Activated CD4-positive, alpha-beta T cell treated with anti-CD3 and anti-CD28 coated beads, Interleukin-2, Interleukin-6, amounts not matched to agents 100 ng/mL and 50 ng/mL, durations not matched to agents 16 hours and 8 hours (primary cell): ENCODE results near the gene MYO1D.
"Not testable (repeated sequence)": the region's sequence is repeated elsewhere in the genome, so short reads cannot be mapped to it uniquely, and the experiment has no call there.

Experiments
- DNase-seq: peaks from one replicate; pipeline ENCODE4 v3.0.0-alpha.2; 2020

The MYO1D gene

DNA sequence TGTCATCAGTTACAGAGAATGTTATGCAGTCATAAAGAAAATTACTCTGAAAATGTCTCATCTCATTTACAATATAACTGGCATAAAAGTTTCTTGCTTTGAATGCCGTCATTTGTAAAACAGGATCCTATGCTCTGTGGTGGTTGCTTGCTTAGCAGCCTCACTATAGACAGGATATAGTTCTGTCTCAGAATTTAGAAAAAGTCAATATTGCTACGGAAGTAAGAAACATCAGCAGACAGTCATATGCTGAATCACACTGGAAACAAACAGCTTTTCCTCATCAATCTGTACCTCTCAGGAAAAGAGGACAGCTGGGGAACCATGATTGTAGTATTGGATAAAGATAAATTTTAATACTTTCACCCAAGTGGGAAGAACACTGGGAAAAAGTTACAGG, 105.5 kb downstream of the MYO1D start:
- no peak for DNase-seq

DNA sequence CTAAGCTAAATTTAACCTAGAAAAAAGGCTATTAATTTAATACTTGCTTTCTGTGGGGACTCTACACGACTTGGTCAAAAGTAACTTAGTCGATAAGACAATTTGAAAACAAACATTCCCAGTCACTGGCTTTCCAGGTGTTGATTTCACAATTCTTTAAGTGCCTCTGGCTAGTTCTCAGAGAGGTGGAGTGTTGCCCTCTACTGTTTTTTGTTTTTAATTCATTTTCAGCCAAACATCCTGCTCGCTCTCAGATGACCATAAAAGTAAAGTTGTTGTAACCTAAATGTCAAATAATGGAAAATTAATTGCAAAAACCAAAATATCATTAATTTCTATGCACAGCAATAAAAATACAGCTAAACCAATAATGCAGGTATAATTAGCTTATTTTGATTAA, 107.1 kb downstream of the MYO1D start:
- DNase-seq = no peak

DNA sequence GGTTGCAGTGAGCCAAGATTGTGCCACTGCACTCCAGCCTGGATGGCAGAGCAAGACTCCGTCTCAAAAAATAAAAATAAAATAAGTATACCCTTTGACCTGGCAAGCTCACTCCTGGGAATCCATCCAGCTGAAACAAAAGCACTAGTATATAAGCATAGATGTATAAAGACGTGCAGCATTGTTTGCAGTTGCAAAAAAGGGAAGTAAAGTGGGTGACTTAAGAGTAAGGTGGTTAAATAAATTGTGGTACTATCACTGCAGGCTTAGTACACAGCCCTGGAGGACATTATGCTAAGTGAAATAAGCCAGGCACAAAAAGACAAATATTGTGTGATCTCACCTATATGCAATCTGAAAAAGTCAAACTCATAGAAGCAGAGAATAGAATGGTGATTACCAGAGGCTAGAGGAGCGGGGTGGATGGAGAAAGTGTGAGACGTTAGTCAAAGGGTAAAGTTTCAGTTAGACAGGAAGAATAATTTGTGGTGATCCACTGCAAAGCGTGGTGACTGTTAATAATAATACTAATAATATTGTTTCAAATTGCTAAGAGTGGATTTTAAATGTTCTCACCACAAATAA, 113.0 kb downstream of the MYO1D start:
- DNase-seq = no peak

DNA sequence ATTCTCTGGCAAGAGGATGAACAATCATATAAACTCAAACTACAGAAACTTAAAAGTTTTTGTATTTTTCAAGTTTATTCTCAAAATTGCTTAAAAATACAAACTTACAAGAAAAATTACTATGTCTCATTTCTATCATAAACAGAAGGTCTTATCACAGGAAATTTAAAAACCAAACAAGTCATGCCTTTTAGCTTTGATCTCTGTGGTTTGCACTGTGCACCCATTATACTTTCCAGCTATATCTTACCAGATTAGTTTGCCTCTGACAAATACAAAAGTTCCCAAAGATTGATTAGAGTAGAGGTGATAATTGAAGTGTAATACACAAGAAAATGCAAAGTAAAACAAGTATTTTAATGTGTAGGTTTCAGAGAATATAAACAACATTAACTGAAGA, 117.4 kb downstream of the MYO1D start:
- DNase-seq = no peak

DNA sequence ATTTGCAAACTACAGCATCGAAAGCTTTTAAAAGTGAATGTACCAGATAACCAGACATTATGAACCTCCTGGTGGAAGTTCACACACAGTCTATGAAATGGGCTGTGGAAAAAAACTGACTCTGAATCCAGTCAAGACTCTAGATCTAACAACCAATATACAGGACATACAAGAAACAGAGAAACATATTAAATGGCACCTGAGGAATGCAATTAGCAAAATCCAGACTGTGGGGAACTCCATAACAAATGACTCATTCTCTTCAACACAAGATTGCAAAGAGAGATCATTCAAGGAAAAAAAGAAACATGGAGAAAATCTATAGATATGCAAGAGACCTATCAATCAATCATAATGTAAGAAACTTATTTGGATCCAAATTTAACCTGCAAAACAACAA, 119.0 kb downstream of the MYO1D start:
- DNase-seq = no peak

DNA sequence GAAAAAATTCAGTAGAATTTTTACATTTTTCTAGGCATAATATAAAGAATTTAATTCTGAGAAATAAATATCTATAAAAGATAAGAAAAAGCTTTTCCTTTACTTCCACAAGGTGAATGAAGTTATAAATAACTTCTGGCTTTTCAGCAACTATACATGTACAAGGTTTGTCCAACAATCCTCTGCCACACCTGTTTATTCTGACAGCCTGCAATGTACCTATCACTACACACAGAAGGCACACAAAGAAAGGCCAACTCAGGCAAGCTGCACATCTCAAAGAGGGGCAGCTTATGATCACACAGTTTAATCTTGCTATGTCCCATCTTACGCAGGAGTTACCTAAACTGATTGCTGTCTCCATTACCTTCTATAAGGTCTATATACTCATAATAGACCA, 120.2 kb downstream of the MYO1D start:
- DNase-seq = no peak

DNA sequence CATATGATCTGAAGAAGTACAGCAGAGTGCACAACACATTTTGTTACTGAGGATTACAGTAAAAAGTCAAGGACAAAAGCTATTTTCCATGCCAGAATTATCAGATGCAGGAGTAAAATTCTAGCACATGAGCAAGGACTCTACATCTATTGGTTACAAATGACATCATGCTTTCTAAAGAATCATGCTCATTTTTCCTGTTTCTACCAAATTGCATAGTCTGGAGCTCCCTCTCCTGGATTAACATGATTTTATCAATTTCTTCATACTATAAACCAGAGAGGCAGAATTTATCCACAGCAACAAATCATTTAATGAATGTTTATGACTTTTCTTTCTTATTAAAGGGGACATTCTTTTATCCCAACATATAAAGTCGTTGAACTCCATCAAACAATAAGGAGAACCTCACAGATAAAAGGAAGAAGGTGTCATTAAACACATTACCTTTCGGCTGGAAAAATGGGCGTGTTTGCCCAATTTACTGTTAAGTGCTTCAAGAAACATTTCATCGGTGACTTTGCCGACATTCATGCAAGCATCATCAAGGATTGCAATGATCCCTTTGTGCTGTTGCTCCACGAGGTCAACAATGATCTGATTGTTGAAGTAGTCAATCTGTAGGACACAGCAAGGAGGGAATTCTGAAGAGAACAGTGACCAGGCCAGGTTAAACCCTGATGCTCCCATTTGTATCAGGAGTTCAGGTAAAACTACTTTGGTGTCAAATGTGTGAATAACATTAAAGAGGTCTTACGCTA, 121.7 kb downstream of the MYO1D start:
- DNase-seq = peak; percentile 33

DNA sequence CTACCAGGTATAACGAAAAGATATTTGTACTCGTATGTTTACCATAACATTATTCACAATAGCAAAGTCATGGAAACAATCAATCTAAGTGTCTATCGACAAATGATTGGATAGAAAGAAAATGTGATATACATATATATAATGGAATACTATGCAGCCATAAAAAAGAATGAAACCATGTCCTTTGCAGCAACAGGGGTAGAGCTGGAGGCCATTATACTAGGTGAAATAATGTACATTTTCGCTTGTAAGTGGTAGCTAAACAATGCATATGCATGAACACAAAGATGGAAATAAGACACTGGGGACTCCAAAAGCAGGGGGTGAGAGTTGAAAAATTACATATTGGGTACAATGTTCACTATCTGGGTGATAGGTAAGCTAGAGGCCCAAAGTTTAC, 124.0 kb downstream of the MYO1D start:
- no peak for DNase-seq

DNA sequence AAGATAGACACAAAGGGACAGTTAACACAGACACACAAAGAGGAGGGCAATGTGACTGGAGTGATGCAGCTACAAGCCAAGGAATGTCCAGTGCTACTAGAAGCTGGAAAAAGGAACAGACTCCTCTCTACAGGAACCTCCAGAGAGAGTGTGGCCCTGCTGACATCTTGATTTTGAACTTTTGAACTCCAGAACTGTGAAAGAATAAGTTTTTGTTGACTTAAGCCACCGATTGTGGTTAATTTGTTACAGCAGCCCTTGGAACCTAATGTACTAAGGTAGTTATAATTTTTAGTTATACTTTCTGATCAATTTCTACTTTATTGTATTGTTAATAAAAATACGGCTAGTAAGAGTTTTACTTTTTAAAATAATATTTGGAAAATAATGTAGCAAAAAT, 129.1 kb downstream of the MYO1D start:
- DNase-seq = no peak

DNA sequence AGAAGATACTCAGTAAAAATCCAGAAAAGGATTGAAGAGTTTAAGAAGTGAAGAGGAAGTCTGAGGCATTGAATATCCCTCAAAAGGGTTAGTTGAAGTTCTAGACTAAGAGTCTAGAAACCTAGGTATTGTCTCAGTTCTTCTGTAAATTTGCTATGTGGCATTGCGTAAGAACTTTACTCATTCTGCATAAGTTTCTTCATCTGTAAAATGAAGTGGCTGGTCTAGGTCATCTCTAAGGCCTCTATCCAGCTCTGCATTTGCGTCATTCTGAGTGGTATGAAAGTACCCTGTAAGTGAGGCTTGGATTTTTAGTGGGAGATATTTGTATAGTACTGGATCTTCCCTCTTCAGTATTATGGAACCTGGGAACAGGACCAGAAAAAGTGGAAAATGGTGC, 130.2 kb downstream of the MYO1D start:
- DNase-seq = no peak

DNA sequence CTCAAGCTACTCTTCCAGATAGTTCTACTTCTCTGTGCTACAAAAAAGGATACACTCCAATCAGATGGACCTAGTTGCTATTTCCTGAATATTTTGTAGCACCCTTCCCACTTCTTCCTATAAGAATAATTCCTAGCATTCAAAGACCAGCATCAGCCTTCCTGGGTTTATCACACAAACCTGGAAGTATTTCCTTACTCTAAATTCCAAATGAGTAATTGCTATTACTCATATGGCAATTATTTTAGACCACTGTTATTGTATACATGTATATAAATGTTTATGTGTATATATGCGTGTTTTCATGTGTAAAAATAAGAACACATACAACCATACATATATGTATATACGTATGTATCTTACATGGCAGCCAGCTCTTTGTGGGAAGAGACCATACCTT, 130.6 kb downstream of the MYO1D start:
- no peak for DNase-seq

DNA sequence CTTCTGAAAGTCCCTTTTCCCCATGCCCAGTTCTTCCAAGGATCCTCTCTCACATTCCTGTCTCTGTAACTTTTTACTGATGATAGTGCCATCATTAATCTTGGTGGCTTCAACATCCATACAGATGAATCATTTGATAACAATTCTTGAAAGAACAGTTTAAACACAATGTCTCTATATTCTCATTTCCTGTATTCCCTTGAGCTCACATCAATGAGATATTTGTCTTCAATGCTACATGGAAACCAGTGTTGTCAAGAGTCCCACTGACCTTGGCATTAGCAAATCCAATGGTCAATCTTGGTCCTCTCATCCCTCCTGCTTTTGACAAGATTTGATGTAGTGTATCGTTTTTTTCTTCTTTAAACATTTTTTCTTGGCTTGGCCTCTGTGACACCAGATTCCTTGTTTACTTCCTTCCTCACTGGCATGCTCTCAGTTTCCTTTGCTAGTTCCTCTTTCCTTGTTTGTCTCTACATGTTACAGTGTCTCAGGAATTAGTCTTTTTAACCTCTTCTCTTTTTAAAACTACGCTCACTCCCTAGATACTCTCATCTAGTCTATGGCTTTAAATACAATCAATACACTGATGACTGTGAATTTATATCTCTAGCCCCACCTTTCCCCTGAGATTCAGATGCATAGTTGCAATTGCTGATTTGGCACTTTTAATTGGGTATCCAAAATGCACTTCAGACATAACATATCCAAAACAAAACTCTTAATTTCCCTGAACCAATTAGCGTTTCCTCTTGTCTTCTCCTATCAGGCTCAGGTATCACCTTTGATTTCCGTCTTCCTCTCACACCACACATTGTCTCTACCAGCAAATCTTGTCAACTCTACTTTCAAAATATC, 134.0 kb downstream of the MYO1D start:
- DNase-seq = no peak

DNA sequence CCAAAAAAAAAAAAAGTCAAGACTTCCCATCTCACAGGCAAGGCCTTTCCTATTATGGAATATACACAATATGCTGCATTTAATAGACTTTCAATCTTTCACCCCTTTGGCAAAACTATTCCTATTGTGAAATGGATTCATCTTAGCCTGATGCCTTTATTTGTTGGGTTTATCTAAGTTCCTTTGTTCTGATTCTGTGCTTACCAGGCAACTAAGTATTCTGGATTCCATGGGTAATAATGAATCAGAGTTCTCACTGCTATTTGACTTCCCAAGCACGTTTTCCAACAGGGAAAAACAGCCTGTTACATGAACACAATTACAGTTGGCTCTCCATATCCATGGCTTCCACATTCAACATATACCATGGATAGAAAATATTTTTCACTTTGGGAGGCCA, 135.5 kb downstream of the MYO1D start:
- no peak for DNase-seq

DNA sequence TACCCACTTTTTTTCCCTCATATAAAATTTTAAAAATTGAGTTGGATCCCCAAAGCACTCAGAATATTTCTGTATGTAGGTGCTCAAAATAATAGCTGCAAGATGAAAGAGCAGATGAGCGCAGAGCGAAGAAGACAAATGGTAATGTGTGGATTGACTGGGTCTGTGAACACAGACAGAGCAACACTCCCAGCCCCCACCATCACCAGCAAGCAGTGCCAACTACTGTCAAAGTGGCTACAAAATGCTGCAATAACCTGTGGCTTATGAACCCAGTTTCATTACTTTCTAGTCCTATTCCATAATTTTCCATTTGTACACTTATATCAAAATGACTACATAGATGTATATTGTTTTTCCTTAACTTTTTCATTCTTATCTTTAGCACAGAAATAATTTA, 137.2 kb downstream of the MYO1D start:
- DNase-seq = no peak

DNA sequence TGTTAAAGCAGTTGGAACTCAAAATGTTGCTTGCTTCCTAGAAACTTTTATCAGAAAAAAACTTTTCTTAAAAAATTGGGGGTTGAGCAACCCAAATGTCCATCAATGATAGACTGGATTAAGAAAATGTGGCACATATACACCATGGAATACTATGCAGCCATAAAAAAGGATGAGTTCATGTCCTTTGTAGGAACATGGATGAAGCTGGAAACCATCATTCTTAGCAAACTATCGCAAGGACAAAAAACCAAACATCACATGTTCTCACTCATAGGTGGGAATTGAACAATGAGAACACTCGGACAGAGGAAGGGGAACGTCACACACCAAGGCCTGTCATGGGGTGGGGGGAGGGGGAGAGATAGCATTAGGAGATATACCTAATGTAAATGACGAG, 137.8 kb downstream of the MYO1D start:
- not testable (repeated sequence) for DNase-seq

DNA sequence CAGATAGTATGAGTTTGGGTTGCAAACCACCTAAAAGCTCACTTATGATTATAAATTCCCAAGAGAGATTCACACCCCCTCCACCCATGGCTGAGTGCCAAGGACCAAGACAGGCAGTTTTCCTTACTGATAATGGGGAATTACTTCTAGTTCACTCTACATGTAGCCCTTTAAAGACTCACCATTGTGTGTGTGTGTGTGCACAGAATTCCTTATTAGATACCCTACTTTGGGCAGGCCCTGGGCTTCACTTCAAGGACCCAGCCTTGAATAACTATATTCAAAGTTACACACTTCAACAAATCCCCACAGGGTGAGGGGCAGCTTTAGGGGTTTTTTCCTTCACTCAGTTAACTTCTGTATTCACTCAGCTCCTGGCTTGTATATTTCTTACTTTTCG, 143.5 kb downstream of the MYO1D start:
- no peak for DNase-seq

DNA sequence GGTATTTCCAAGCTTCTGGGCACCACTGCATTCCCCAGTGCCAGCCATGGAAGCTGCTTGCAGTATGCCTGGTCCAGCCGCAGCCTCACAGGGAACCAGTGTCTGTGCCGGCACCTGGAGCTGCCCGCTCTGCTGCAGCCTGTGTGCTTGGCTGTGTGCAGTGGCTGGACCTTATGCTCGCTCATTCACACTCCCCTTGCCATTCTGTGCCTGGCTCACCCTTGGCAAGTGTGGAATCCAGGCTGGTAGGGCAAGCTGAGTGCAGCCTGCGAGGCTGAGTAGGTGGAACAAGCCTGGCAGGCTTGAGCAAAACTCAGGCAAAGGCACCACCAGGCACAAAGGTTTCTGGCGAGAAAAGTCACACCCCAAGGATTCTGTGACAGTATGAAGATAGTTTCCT, 144.0 kb downstream of the MYO1D start:
- no peak for DNase-seq

DNA sequence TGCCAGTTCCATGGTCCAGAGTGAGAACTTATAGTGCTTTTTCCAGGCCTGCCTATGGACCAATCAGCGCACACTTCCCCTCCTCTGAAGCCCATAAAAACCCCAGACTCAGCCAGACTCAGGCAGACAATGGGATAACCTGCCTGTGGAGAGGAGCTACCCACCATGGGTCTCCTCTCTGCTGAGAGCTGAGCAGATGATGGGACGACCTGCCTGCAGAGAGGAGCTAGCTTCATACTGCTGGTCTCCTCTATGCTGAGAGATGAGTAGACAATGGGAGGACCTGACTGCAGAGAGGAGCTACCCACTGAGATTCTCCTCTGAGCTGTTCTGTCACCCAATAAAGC, 144.7 kb downstream of the MYO1D start:
- DNase-seq = no peak

DNA sequence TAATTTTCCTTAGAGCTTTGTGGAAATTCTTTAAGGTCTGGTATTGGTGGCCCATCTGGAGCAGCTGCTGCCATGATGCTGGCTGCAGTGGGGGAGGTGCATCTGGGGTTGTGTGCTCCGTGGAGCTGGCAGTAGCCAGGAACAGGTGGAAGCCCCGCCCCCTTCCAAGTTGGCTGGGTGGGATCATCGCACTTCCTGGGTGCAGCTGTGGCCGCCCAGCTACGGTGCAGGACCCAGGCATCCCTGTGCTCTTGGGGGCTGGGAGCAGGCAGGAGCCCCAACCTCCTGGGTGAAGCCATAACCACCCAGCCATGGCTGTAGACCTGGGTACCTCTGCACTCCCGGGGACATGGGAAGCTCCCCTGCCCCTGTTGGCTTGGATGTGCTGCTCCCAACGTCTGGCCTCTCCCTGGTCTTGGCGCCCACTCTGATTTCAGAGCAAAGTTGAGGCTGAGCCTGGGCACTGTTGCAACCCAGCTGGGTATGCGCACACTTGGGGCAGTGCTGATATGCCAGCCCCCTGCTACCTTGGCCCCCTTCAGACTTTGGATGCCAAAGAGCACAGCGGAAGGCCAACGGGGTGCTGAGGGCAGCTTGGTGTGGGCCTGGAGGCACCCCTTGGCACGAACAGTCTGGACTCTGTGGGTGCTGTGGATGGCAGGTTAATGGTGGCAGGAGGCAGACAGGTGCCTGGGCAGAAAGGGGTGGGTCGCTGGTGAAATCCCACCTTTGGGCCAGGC, 145.2 kb downstream of the MYO1D start:
- DNase-seq = no peak

DNA sequence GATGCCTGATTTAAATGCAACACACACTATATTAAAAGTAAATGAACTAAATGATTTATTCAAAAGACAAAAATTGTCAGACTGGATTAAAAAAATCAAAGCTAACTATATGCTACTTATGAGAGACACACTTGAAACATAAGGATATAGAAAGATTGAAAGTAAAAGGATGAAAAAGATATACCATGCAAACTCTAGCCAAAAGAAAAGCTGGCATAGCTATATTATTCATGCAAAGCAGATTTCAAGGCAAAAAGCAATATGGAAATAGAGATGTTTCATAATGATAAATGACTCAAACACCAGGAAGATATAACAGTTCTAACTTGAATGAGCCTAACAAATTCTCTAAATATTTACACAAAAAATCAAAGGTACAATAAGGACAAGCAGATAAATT, 149.2 kb downstream of the MYO1D start:
- no peak for DNase-seq

DNA sequence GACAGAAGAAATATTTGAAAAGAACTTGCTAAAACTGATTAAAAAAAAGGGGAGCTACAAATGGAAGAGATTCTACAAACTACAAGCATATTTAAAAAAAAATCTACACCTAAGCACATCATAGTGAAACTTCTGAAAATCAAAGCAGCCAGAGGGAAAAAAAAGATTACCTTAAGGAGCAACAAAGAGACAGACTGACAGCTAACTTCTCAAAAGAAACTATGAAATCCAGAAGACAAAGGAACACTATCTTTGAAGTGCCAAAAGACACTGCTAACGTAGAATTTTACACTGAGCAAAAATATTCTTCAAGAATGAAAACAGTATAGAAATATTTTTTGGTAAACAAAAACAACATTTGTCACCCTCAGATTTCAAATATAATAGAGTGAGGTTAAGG, 151.2 kb downstream of the MYO1D start:
- DNase-seq = no peak

DNA sequence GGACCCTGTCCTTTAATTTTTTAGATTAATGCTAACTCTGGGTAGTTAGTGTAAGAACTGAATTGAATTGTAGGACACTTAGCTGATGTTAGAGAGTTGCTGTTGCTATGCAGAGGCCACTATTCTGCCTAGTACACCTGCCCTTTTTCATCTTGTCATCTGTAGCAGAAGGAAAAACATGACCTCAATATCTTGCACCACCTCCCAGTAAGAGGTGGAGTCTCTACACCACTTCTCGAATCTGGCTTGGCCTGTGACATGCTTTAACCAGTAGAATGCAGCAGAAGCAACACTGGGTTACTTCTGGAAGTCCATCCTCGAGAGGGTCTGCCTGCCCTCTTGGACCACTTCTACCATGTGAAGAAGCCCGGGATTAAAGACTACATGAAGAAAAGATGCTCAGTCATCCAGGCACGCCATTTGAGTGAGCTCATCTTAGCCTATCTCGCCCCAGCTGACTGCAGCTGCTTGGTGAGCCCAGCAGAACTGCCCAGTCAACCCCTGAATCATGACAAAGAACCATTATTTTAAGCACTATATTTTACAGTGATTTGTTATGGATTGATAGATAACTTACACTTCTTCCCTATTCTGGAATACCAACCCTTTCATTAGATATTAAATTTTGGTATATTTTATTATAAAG, 153.5 kb downstream of the MYO1D start:
- no peak for DNase-seq

DNA sequence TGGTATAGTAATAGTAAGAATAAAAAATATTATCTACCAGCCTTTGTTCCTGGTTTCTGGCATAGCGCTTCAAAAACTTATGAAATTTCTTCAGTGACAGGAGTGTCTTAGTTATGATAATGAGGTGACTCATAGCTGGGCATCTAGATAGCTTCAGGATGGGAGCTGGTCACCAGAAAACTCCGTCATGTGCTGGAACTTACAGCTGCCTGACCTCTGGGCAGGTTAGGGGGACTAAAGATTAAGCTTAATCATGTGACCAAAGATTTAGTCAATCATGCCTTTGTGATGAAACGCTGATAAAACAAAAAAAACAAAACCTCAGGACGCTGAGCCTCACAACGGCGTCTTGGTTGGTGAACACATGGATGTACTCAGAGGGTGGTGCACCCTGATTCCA, 154.2 kb downstream of the MYO1D start:
- no peak for DNase-seq
